Left ventricle myocardium superior (tissue), 1 donor: Measurements from ENCODE around the gene FABP2. TPM values are rescaled to one million over a fixed set of nuclear protein-coding genes. Genes with fewer than 3 reads are reported as not detected.
A peak's percentile ranks its signal among the peaks of the same experiment; 100 is the strongest.
"Not testable (repeated sequence)": the region's sequence is repeated elsewhere in the genome, so short reads cannot be mapped to it uniquely, and the experiment has no call there.

ENCODE experiments used
- ATAC-seq: fragments of 200-7000 bp; cut with Tn5 transposase; one replicate; pipeline ENCODE4 v1.9.1; 2020; ENCODE audit warnings: mild to moderate bottlenecking, moderate library complexity
- DNase-seq: peaks from one replicate; pipeline ENCODE4 v3.0.0-alpha.2; 2020
- intact Hi-C: fragments of 100-400 bp; cut with micrococcal nuclease; formaldehyde crosslinking; loops from one replicate; pipeline ENCODE4 v1.11.0; 2022
- long read RNA-seq: library from polyadenylated mRNA; unstranded; transcript quantifications from one replicate; pipeline ENCODE4 v2.0.0, GENCODE V29; 2021
- total RNA-seq: library from RNA; stranded (reverse); fragmentation: NEBNext Ultra II Directional; extraction: Animal tissue kit (Norgen Biotek cat#: 25700); gene quantifications from one replicate; pipeline ENCODE4 v1.2.1, GENCODE V29; 2021
- donor health status: DM: no; HTN: yes; CAD: no; lungs with severe emphysema.

The FABP2 gene
- not detected for total RNA-seq
- long read RNA-seq, result 0 reads

- intact Hi-C loops, result no loop called here
- DNase-seq (no peak), ATAC-seq (no peak)
These were observed at the start of gene FABP2 for GRCh38 chr4:119321921-119322687. Gene FABP2, minus strand, starts transcription at chr4:119322138. Its CDS starts 36 bp downstream, at chr4:119322102.

- intact Hi-C loops, DNase-seq: not testable (repeated sequence)
- peak; percentile 94 for ATAC-seq
These were observed 49.2 kb upstream of the FABP2 start for GRCh38 chr4:119370951-119371683.

GRCh38 chr4:119370392-119370791, 48.5 kb upstream of the FABP2 start:
- ATAC-seq, result peak; percentile 57
- DNase-seq, intact Hi-C loops: not testable (repeated sequence)

GRCh38 chr4:119366802-119367201, 44.9 kb upstream of the FABP2 start:
- intact Hi-C loops, ATAC-seq, DNase-seq: not testable (repeated sequence)

- intact Hi-C loops, DNase-seq, ATAC-seq: not testable (repeated sequence)
These were observed 42.3 kb upstream of the FABP2 start for GRCh38 chr4:119364203-119364602.

- intact Hi-C loops, ATAC-seq, DNase-seq: not testable (repeated sequence)
These were observed 41.4 kb upstream of the FABP2 start for GRCh38 chr4:119363372-119363771.

- peak; percentile 71 for ATAC-seq
- intact Hi-C loops, DNase-seq: not testable (repeated sequence)
These were observed 40.5 kb upstream of the FABP2 start for GRCh38 chr4:119362413-119362812.

GRCh38 chr4:119359873-119360272, 37.9 kb upstream of the FABP2 start:
- intact Hi-C loops, DNase-seq, ATAC-seq: not testable (repeated sequence)

GRCh38 chr4:119356796-119357195, 34.9 kb upstream of the FABP2 start:
- intact Hi-C loops, ATAC-seq, DNase-seq: not testable (repeated sequence)

- intact Hi-C loops, DNase-seq: not testable (repeated sequence)
- peak; percentile 67 for ATAC-seq
These were observed 34.1 kb upstream of the FABP2 start for GRCh38 chr4:119356041-119356440.

GRCh38 chr4:119353364-119353763, 31.4 kb upstream of the FABP2 start:
- ATAC-seq, DNase-seq, intact Hi-C loops: not testable (repeated sequence)

- intact Hi-C loops, DNase-seq, ATAC-seq: not testable (repeated sequence)
These were observed 26.2 kb upstream of the FABP2 start for GRCh38 chr4:119348169-119348568.

GRCh38 chr4:119343293-119343692, 21.4 kb upstream of the FABP2 start:
- intact Hi-C loops, result not testable (repeated sequence)

GRCh38 chr4:119339895-119340294, 18.0 kb upstream of the FABP2 start:
- DNase-seq, ATAC-seq, intact Hi-C loops: not testable (repeated sequence)

More at GRCh38 chr4:119343293-119343692, 21.4 kb upstream of the FABP2 start:
- not testable (repeated sequence) for DNase-seq, ATAC-seq

GRCh38 chr4:119337010-119337409, 15.1 kb upstream of the FABP2 start:
- ATAC-seq (peak; percentile 67), DNase-seq (no peak)
- intact Hi-C loops, result no loop called here

- ATAC-seq, result peak; percentile 35
- intact Hi-C loops, DNase-seq: not testable (repeated sequence)
These were observed 14.5 kb upstream of the FABP2 start for GRCh38 chr4:119336332-119336979.

GRCh38 chr4:119329835-119330620, 8.1 kb upstream of the FABP2 start:
- intact Hi-C loops, result no loop called here
- peak; percentile 85 for ATAC-seq
- no peak for DNase-seq

GRCh38 chr4:119328695-119329094, 6.8 kb upstream of the FABP2 start:
- DNase-seq (no peak), ATAC-seq (no peak)
- intact Hi-C loops, result no loop called here

- no peak for DNase-seq
- no peak for ATAC-seq
- intact Hi-C loops, result loop anchor here (10.0 kb wide), 2 partner anchors 177 to 737 kb away; no protein-coding TSS in a partner anchor
These were observed 3.9 kb downstream of the FABP2 start for GRCh38 chr4:119317990-119318389.
